ENCODE results near the gene BBS1. TPM values are rescaled to one million over a fixed set of nuclear protein-coding genes. Genes with fewer than 3 reads are reported as not detected.
A peak's percentile ranks its signal among the peaks of the same experiment; 100 is the strongest.

BBS1 gene
- polyA plus RNA-seq, 2 of the 4 experiments (the other 2 are of a cell fraction) = 12.5 TPM

- ATAC-seq (no peak; a peak in 3 of 6 replicates), FAIRE-seq (no peak), DNase-seq (ENCODE audit: low read depth in 1 of 2, low spot score in 1 of 2) (no peak)
- no peak overlapping the region for H3K4me2 ChIP-seq
- 91% methylated on average over 8 of the region's 13 CpGs for WGBS (ENCODE audit: missing lambda C conversion rate)
- no peaks in the 10 kb centered on the region for H3K4me1 ChIP-seq
- H3K4me3 ChIP-seq = no peak overlapping the region
- POLR2A ChIA-PET = interaction anchor here (1.1 kb wide), 1 partner anchor 17 kb away, joined by 3 read pairs; the partner anchor contains the start of genes ACTN3 and ZDHHC24
- no peaks in the 10 kb centered on the region for H3K9me3 ChIP-seq
- H3K27ac ChIP-seq = no peak overlapping the region
- CTCF ChIA-PET = interaction anchor here (0.9 to 1.4 kb wide), 4 partner anchors 13 to 63 kb away, joined by 4 to 5 read pairs (median 4); partner anchors contain the start of genes CCDC87 and CCS
- no peak for TF ChIP-seq POLR2AphosphoS2 (conservative IDR thresholded peaks at IDR 0.05; ENCODE audit: low read length)
- TF ChIP-seq PBX3 (IDR thresholded peaks at IDR 0.05) = no peak
- TF ChIP-seq HOXB5 (CRISPR knock-in tag; IDR thresholded peaks at IDR 0.05) = no peak
- TF ChIP-seq CHD2 (IDR thresholded peaks at IDR 0.05; ENCODE audit: low read length, partially characterized antibody) = no peak
- no peak for TF ChIP-seq ESRRA (IDR thresholded peaks at IDR 0.05; ENCODE audit: borderline replicate concordance, low read length)
- no peak for TF ChIP-seq TP53 (CRISPR knock-in tag; IDR thresholded peaks at IDR 0.05)
- TF ChIP-seq ZSCAN20 (CRISPR knock-in tag; IDR thresholded peaks at IDR 0.05) = no peak
- TF ChIP-seq EHMT2 (IDR thresholded peaks at IDR 0.05; ENCODE audit: low read depth) = no peak
- TF ChIP-seq REST (IDR thresholded peaks at IDR 0.05) = no peak
- TF ChIP-seq E2F6 (IDR thresholded peaks at IDR 0.05; ENCODE audit: borderline replicate concordance, low read depth) = no peak
- TF ChIP-seq ZFP36 (IDR thresholded peaks at IDR 0.05; ENCODE audit: borderline replicate concordance, partially characterized antibody) = no peak
- no peak for TF ChIP-seq HOXA7 (CRISPR knock-in tag; IDR thresholded peaks at IDR 0.05)
- TF ChIP-seq SREBF2 (IDR thresholded peaks at IDR 0.05) = no peak
- TF ChIP-seq HOXB13 (CRISPR knock-in tag; IDR thresholded peaks at IDR 0.05; ENCODE audit: low read depth) = no peak
- no peak for TF ChIP-seq JUN (IDR thresholded peaks at IDR 0.05)
These were observed 19.2 kb downstream of the BBS1 start for GRCh38 chr11:66529655-66530054.

- Histone ChIP-seq H3K9me3 (no peaks in the 10 kb centered on the region), H3K27ac (no peak overlapping the region), H3K4me1 (no peaks in the 10 kb centered on the region), H3K4me2 (no peak overlapping the region), H3K4me3 (no peak overlapping the region)
- DNase-seq (ENCODE audit: low read depth in 1 of 2, low spot score in 1 of 2) (no peak), FAIRE-seq (no peak), ATAC-seq (peak in 1 of 2 experiments; percentile 16; a peak in 3 of 6 replicates)
- POLR2A ChIA-PET = no interaction called here
- WGBS (ENCODE audit: missing lambda C conversion rate) = 87% methylated on average over 9 of the region's 10 CpGs
- CTCF ChIA-PET = interaction anchor here (1.3 kb wide), 1 partner anchor 61 kb away, joined by 3 read pairs; the partner anchor contains the start of gene CCDC87
- TF ChIP-seq FOSL2 (IDR thresholded peaks at IDR 0.05) (no peak), FOSL2 (CRISPR knock-in tag; IDR thresholded peaks at IDR 0.05) (no peak), MAZ (IDR thresholded peaks at IDR 0.05; ENCODE audit: borderline replicate concordance, low read depth, low read length) (no peak), HES2 (IDR thresholded peaks at IDR 0.05) (no peak), TFCP2L1 (CRISPR knock-in tag; IDR thresholded peaks at IDR 0.05) (no peak)
These were observed 20.7 kb downstream of the BBS1 start for GRCh38 chr11:66530927-66531709.
